ENCODE measurements around the gene URI1. TPM values are rescaled to one million over a fixed set of nuclear protein-coding genes. Genes with fewer than 3 reads are reported as not detected.

URI1 gene
- total RNA-seq, 1 donor from 2014 or later: 46.0 TPM

- no peaks in the 10 kb centered on the region for H3K36me3 ChIP-seq
- ATAC-seq: no peak
- H3K9me3 ChIP-seq: no peaks in the 10 kb centered on the region
- no peak for DNase-seq
- intact Hi-C loops (cut with DNase I): no loop called here
- TF ChIP-seq CTCF (IDR thresholded peaks at IDR 0.05): no peak
- no peak overlapping the region for H3K27ac ChIP-seq
- no peaks in the 10 kb centered on the region for H3K4me1 ChIP-seq
- H3K4me3 ChIP-seq: no peak overlapping the region
- H3K27me3 ChIP-seq (ENCODE audit: low read depth): no peaks in the 10 kb centered on the region
These were observed 14.8 kb downstream of the URI1 start for GRCh38 chr19:29956855-29957254.

DNA sequence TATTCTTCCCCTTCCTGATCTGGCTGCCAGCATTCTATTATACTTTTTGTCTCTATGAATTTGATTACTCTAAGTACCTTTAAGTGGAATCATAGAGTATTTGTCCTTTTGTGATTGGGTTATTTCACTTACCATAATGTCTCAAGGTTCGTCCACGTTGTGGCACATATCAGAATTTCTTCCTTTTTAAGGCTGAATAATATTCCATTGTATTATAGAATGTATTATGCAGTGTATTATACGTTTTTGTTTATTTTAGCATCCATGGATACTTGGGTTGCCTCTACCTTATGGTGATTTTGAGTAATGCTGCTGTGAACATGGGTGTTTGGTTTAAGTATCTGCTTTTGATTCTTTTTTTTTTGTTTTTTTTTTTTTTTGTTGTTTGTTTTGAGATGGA lies 19.3 kb downstream of the URI1 start:
- no peaks in the 10 kb centered on the region for H3K9me3 ChIP-seq
- no peak for TF ChIP-seq CTCF (IDR thresholded peaks at IDR 0.05)
- no peaks in the 10 kb centered on the region for H3K27me3 ChIP-seq (ENCODE audit: low read depth)
- H3K4me1 ChIP-seq: peaks cover 22% of the 10 kb centered on the region
- no peak overlapping the region for H3K4me3 ChIP-seq
- no peak overlapping the region for H3K27ac ChIP-seq
- no peak for ATAC-seq
- no peak for DNase-seq
- no peaks in the 10 kb centered on the region for H3K36me3 ChIP-seq
- intact Hi-C loops (cut with DNase I): no loop called here

DNA sequence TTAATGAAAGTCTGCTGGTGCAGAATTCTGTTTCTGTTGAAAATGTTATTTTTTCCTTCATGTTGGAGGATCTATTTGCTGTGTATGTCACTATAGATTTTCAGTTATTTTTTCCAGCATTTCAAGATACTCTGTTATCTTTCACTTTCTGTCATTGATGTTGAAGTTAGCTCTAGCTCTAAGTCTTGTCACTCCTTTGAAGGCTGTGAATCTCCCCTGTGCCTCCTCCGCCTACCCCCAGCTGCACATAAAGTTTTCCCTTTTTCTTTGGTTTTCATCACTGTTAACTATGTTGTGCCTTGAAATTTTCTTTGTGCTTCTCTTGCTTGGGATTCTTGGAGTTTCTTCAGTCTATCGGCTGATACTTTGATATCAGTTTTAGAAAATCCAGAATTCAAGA lies 20.8 kb downstream of the URI1 start:
- no peaks in the 10 kb centered on the region for H3K27me3 ChIP-seq (ENCODE audit: low read depth)
- intact Hi-C loops (cut with DNase I): no loop called here
- peaks cover 35% of the 10 kb centered on the region for H3K4me1 ChIP-seq
- no peak for TF ChIP-seq CTCF (IDR thresholded peaks at IDR 0.05)
- no peaks in the 10 kb centered on the region for H3K36me3 ChIP-seq
- H3K4me3 ChIP-seq: no peak overlapping the region
- DNase-seq (no peak), ATAC-seq (no peak)
- H3K9me3 ChIP-seq: no peaks in the 10 kb centered on the region
- H3K27ac ChIP-seq: no peak overlapping the region

GRCh38 chr19:29963576-29963975 lies 21.5 kb downstream of the URI1 start:
- ATAC-seq: no peak
- H3K36me3 ChIP-seq: no peaks in the 10 kb centered on the region
- TF ChIP-seq CTCF (IDR thresholded peaks at IDR 0.05): no peak
- intact Hi-C loops (cut with DNase I): no loop called here
- H3K9me3 ChIP-seq: no peaks in the 10 kb centered on the region
- H3K4me1 ChIP-seq: peaks cover 39% of the 10 kb centered on the region
- H3K27me3 ChIP-seq (ENCODE audit: low read depth): no peaks in the 10 kb centered on the region
- DNase-seq: no peak
- no peak overlapping the region for H3K4me3 ChIP-seq
- no peak overlapping the region for H3K27ac ChIP-seq

GRCh38 chr19:29964171-29964570 lies 22.1 kb downstream of the URI1 start:
- ATAC-seq: no peak
- no peak overlapping the region for H3K27ac ChIP-seq

More at GRCh38 chr19:29964171-29964570, 22.1 kb downstream of the URI1 start:
- DNase-seq: no peak
- TF ChIP-seq CTCF (IDR thresholded peaks at IDR 0.05): no peak
- no peaks in the 10 kb centered on the region for H3K9me3 ChIP-seq
- intact Hi-C loops (cut with DNase I): no loop called here
- H3K4me3 ChIP-seq: no peak overlapping the region
- no peaks in the 10 kb centered on the region for H3K36me3 ChIP-seq
- H3K4me1 ChIP-seq: peaks cover 39% of the 10 kb centered on the region
- H3K27me3 ChIP-seq (ENCODE audit: low read depth): no peaks in the 10 kb centered on the region
